ENCODE data around the gene PIAS3.
"Not testable (repeated sequence)": the region's sequence is repeated elsewhere in the genome, so short reads cannot be mapped to it uniquely, and the experiment has no call there.

Gene PIAS3

DNA sequence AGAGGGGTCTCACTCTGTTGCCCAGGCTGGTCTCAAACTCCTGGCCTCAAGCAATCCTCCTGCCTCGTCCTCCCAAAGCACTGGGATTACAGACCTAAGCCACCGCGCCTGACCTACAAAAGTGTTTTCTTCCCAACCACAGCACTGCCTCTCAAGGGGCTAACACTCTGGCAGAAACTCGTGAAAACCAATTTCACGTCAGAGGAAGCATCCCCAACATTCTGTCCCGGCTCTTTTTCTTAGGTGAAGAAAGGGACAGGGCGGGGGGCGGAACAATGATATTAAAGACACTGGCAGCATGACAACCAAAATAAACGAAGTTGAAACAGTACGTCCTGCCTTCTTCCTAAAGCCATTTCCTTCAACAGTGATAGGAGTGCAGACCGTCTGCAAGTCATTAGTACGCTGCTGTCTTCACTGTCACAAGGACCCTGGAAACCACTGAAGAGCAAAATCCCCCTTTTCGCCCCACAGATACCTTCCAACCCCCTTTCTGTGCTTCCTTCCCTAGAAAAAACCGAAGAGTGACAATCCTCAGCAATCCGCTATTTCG, 36.0 kb downstream of the PIAS3 start:
- not testable (repeated sequence) for DNase-seq

DNA sequence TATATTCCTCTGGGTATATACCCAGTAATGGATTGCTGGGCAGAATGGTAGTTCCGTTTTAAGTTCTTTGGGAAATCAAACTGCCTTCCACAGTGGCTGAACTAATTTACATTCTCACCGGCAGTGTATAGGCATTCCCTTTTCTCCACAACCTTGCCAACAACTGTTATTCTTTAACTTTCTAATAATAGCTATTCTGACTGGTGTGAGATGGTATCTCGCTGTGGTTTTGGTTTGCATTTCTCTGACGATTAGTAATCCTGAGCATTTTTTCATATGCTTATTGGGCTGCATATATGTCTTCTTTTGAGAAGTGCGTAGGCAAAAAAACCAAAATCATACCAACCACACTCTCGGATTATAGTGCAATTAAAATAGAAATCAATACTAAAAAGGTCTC, 40.8 kb downstream of the PIAS3 start:
- DNase-seq: not testable (repeated sequence)

DNA sequence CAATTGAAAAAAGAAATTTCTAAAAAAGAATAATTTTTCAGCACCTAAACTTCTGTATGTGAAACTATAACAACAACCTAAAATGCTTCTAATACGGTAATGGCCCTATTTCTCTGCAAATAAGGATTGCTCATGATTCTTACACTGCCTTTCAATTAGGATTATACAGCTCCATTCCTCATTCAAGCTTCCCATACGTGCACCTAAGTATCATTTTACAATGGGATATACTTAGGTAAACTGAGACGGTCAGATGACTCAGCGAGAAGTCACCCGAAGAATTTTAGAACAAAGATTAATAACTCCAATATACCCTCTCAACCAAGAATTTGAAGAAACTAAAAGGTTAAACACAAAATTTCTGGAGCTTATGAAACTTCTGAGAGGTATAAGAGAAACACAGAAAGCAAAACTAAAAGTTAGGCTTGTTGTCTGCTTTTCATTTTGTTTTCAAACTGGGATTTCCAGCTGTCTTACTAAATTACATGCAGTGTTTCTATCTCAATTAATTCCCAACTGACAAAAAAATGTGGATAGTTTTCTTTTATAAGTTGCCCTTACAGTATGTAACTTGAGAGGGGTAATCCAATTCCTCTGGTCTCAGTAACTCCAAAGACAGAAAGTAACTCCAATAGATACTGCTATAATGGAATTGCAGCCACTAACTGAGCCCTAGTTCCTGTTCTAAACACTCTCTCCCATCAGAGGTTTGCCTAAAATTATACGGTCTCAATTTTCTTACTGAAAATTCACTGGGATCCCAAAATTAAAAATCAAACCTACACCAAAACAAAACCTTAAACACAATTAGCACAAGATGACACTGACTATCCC, 45.7 kb downstream of the PIAS3 start:
- not testable (repeated sequence) for DNase-seq

DNA sequence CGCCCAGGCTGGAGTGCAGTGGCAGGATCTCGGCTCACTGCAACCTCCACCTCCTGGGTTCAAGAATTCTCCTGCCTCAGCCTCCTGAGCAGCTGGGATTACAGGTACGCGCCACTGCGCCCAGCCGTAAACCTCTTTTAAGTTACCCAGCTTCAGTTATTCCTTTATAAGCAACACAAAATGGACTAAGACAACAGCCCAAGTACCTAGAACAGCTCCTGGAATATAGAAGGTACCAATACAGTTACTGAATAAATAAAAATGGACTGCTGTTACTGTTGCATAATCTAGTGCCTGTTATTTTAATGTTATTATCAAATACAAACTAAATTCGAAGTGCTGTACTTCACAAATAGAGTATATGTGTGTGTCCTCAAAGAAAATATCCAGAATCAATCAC, 52.0 kb downstream of the PIAS3 start:
- no peak for DNase-seq

DNA sequence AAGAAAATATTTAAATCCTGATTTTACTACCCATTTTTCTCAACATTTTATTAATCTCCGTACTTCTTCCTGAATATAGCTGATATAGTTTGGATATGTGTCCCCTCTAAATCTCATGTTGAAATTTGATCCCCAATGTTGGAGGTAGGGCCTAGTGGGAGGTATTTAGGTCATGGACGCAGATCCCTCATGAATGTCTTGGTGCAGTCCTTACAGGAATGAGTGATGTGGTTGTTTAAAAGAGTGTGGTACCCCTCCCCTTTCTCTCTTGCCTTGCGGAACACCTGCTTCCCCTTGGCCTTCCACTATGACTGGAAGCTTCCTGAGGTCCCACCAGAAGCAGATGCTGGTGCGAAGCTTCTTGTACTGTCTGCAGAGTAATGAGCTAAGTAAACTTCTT, 52.5 kb downstream of the PIAS3 start:
- DNase-seq: no peak

DNA sequence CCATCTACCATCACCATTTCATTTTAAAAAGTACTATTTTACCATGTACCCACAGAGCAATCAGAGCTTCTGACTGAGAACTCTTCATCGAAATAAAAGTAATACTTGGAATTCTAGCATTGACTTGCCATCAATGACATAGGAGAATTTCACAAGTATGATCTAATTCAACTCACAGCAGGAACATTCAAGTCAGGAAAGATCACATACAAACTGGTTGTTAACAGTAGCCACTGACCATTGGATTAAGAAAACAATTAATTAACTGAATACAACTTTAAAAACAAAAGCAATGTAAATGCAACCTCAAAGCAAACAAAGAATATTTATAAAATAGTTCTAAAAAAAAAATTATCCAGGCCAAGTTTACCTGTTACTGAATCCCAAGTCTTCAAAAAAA, 53.8 kb downstream of the PIAS3 start:
- no peak for DNase-seq

DNA sequence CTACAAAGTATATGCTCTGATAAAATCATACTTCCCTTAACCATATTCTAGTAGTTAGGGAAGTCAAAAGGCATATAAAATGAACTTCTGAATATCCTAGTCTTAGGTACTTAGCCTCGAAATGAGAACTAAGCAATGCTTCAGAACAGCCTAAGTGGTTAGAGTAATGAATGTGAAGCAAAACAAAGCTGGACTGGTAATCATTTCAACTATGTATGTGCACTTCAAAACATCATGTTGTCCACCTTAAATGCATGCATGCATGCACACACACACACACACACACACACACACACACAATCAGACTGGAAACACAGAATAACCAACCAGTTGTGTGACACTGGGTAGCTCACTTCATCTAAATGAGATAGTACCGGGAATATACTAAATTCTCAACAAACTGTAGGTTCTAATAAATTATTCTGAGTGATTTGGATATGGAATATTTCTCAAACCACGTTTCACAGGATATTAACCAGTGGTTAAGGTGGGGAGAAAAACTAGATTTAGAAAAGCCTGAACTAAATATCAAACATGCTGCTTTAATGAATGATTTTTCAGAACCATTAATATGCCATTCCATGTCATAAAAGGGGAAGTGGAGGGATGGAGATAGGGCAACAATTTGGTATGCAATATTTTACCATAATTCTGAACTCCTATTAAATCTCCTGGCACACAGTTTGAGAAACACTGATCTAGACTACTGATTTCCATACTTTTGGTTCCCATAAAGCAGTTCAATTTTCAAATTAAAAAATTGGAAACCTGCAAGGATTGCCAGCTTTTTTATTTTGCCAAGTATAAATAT, 54.4 kb downstream of the PIAS3 start:
- no peak for DNase-seq

DNA sequence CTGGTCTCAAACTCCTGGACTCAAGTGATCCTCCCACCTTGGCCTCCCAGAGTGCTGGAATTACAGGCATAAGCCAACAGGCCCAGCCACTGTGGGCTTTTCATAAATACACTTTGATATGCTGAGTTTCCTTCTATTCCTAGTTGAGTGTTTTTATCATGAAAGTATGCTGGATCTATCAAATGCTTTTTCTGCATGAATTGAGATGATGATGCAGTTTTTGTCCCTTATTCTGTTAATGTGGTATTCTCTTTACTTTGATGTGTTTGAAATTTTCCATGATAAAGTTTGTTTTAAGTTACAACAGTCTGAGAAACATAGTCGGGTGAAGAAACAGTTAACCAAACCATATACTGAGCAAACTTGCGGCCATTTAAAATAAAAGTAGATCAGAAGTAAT, 59.1 kb downstream of the PIAS3 start:
- no peak for DNase-seq
